Stimulated activated CD8-positive, alpha-beta memory T cell treated with anti-CD3 and anti-CD28 coated beads, Interleukin-15, amount 100 ng/mL, for 4 hours (primary cell): ENCODE results near the gene KIAA0586.
"Not testable (repeated sequence)": the region's sequence is repeated elsewhere in the genome, so short reads cannot be mapped to it uniquely, and the experiment has no call there.

Source experiments
- DNase-seq, 2 donors: peaks; one replicate each; pipeline ENCODE4 v3.0.0-alpha.2; 2020; ENCODE audit warnings: low read depth in 2 of 2

The KIAA0586 gene

DNA sequence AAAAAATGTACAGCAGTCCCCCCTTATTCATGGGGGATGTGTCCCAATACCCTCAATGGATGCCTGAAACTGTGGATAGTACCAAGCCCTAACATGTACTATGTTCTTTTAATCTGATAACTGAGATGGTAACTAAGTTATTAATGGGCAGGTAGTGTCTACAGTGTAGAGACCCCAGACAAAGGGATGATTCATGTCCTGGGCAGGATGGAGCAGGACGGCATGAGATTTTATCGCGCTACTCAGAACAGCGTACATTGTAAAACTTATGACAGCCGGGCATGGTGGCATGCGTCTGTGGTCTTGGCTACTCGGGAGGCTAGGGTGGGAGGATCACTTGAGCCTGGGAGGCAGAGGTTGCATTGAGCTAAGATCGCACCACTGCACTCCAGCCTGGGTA, 37.1 kb downstream of the KIAA0586 start:
- DNase-seq = no peak

DNA sequence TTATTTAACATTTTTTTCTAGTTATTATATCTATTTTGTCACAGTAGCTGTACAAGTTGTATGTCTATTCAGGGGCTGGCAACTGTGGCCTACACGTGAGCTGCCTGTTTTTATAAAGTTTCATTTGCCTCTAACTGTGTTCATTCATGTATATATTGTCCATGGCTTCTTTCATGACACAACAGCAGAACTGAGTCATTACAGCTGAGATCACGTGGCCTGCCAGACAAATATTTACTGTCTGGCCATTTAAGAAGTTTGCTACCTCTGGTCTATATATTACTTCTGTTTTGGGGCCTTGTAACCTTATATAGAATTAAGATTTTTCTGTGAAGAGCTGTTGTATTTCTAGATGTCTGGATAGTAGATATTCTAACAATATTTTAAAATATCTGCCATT, 37.9 kb downstream of the KIAA0586 start:
- no peak for DNase-seq

DNA sequence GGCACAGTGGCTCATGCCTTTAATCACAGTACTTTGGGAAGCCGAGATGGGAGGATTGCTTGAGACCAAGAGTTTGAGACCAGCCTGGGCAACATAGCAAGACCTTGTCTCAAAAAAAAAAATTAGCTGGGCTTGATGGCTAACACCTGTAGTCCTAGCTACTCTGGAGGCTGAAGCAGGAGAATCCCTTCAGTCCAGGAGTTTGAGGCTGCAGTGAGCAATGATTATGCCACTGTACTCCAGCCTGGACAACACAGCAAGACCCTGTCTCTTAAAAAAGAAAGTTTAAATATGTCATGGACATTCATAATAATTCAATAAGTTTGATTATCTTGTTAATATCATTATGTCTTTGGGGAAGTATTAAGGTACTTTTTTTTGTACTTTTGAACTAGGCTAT, 38.9 kb downstream of the KIAA0586 start:
- no peak for DNase-seq

- DNase-seq = no peak
Measured at GRCh38 chr14:58467575-58467974, 40.1 kb downstream of the KIAA0586 start.

- no peak for DNase-seq
Measured at GRCh38 chr14:58469309-58469708, 41.8 kb downstream of the KIAA0586 start.

- no peak for DNase-seq
Measured at GRCh38 chr14:58476320-58476719, 48.8 kb downstream of the KIAA0586 start.

GRCh38 chr14:58477653-58478052, 50.1 kb downstream of the KIAA0586 start:
- no peak for DNase-seq

DNA sequence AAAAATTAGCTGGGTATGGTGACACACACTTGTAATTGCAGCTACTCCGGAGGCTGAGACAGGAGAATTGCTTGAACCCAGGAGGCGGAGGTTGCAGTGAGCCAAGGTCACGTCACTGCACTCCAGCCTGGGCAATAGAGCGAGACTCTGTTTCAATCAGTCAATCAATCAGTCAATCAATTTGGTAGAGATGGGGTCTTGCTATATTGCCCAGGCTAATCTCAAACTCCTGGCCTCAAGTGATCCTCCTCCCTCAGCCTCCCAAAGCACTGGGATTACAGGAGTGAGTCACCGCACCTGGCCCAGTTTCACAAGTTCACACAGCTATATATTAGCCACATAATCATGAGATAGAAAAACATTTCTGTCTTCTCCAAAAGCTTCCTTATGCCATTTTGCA, 50.8 kb downstream of the KIAA0586 start:
- DNase-seq = not testable (repeated sequence)

- DNase-seq = no peak
Measured at GRCh38 chr14:58479975-58480374, 52.5 kb downstream of the KIAA0586 start.

DNA sequence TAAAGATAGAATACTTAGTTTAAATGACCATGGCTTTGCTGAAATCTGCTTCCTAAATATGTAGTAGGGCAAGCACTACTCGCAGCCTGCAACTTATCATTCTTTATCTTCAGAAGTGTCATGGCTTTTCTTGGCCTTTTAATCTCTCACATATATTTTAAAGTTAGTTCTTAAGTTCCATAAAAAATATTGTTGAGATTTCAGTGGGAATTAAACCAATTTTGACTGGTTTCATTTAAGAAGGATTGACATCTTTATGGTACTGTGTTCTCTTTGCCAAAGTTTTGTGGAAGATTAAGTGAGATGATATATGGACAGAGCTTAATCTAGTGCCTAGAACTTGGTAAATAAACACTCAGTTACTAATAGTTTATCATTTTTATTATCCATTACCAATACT, 56.7 kb downstream of the KIAA0586 start:
- DNase-seq = no peak

DNA sequence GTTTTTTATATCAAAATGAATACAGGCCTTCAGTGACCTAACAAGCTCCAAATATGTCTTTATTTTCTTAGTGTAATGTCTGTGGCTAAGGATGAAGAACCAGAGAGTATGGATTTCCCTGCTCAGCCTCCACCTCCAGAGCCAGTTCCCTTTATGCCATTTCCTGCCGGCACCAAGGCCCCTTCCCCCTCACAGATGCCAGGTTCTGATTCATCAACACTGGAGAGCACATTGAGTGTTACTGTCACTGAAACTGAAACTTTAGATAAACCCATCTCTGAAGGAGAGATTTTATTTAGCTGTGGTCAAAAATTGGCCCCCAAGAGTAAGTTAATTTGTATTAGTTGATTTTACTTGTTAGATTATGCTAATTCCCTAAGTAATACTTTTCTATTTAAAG, 61.0 kb downstream of the KIAA0586 start:
- DNase-seq = no peak

GRCh38 chr14:58491593-58491992, 64.1 kb downstream of the KIAA0586 start:
- DNase-seq = no peak

DNA sequence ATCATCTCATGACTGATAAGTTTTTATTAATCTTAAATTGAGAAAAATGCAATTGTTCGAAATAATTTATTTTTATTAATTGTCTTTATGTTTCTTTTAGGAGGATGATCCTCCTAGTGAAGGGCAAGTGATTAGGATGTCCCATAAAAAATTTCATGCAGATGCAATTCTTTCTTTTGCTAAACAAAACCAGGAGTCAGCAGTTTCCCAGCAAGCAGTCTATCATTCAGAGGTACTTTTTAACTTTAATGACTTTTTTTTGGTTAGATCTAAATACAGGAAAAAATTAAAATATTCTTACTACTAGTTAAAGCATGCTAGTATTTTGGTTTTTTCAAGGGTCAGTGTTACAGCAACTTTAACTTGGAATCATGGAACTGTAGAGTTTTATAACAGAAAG, 64.5 kb downstream of the KIAA0586 start:
- DNase-seq = no peak

DNA sequence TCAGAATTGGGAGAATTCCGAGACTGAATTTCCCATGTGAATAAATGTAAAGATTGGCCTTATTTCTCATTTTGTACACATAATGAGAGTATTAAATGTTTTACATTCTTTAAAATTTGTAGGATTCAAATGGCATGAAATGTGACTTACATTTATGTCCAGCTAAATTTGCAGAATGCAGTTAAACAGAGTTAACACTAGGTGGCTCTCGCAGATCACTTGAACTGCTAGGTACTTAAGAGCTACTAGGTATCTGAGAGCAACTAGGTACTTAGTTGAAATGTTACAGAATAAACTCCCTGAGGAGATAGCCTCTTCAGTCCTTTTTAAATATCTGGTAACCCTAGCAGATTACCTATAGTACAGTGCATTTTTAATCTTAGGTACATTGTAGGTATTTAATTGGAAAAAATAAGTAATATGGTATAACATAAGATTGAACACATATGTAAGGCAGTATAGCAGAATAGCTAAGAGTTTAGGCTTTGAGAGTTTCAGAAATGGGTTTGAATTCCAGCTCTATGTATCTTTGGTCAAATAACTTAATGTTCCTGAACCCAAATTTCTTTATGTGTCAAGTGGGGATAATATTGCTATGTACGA, 73.8 kb downstream of the KIAA0586 start:
- DNase-seq = no peak

DNA sequence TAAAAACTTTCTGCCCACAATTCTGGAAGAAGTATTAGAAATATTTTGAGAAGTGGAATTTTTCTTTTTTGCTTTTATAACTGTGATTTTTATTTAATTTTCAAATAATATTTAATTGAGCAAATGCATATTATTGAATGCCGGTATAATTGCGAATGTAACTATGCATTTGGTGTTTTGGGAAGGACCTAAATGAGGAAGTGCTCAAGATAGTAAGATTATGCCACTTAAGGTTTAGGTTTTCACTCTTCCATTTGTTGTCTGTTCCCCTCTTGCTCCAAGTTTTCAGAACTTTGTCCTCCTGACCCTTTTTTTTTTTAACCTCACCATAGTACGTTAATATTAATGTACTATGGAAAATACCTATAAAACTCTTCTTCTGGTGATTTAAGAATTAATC, 85.8 kb downstream of the KIAA0586 start:
- DNase-seq = no peak

DNA sequence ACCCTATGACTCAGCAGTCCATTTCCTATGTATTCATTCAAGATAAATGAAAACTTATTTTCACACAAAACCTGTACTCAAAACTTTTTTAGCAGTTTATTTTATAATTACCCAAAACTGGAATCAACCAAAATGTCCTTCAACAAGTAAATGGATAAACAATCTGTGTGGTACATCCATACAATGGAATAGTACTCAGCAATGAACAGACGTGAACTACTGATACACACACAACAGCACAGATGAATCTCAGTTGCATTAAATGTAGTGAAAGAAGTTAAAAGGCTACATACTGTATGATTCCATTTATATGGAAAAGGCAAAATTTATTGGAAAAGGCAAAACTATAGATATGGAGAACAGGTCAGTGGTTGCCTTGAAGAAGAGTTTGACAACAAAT, 90.1 kb downstream of the KIAA0586 start:
- DNase-seq = no peak

GRCh38 chr14:58525691-58526090, 98.2 kb downstream of the KIAA0586 start:
- DNase-seq = not testable (repeated sequence)

- DNase-seq = no peak
Measured at GRCh38 chr14:58533446-58533845, 105.9 kb downstream of the KIAA0586 start.

DNA sequence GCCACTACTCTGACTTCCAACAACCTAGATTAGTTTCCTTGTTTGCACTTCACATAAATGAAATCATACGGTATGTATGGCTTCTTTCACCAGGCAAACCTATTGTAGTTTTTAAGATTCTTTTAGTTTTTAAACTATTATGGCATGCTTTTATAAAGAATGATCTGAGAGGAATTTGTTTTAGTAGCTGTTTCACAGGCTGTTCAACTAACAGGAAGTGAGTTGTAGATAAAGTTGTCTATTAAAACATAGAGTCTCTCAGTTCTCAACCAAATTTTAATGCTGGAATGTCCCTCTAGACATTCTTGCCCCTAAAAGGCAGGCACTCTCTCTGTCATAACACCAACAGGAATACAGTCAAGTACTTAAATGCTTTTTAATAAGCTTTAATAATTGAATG, 107.5 kb downstream of the KIAA0586 start:
- DNase-seq = no peak

GRCh38 chr14:58537004-58537403, 109.5 kb downstream of the KIAA0586 start:
- DNase-seq = no peak

DNA sequence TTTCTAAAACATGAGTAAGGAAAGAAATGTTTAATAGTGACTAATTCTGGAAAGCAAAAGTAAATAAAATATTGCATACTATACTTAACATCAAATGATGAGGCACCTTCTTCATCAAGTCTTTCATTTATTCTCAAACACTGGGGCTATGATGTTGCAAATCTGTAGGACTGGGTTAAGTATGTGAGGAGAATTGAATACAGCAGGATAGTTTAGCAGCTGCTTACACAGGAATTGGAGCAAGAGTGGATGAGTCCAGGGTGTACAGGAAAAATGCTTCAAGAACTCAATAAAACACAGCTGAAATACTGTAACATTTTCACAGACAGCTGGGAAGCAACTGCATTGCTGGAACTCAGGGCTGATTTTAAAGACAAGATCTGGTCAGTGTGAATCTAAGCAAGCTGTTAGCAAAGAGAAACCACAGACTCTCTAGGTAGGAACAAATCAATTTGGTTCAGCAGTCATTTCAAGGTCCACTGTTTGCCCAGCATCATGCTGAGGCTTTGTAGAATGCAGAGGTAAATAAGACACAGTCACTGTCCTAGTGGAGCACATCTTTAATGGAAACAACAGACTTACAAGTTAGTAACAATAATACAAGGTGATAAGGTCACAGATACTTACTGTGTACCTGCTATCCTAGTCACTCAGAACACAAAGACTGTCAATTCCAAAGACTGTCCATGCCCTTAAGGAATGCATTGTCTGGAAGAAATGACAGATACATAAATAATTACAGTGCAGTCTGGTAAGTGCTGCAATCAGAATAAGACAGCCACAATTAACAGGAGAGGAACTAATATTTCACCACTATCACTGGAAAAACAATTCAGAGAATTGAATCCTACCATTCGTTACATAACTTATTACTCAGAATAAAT, 113.5 kb downstream of the KIAA0586 start:
- DNase-seq = no peak

DNA sequence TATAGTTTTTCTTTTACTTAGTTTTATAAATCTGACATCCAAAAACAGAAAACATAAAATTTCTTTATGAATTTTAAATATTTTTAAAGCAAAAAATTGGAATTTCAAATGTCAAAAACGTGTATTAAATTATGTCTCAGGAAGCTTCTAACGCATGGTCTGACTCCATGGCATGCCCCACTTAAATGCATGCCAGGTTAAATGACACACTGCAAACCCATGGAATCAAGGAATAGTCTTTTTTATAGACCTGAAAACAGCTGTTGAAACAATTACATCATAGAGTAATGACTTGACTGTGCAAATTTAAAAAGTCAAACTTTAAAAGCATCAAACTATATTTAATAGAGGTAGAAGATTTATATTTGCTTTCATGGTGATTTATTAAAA, 114.1 kb downstream of the KIAA0586 start:
- no peak for DNase-seq

DNA sequence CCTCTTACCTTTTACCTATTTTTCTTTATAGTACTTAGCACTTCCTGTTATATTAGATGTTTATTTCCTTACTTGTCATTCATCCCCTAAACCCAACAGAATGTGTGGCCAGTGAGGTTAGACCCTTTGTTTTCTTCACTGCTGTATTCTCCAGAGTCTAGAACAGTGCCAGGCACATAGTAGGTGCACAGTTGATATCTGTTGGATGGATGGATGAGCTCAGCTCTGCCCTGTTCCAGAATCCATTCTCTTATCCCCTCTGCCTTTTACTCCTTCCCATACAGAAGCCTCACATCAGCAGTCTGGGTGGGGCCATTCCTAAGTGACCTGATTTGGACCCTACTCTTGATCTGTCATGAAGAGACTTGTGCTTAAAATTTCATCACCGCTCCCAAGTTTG, 115.7 kb downstream of the KIAA0586 start:
- DNase-seq = no peak

DNA sequence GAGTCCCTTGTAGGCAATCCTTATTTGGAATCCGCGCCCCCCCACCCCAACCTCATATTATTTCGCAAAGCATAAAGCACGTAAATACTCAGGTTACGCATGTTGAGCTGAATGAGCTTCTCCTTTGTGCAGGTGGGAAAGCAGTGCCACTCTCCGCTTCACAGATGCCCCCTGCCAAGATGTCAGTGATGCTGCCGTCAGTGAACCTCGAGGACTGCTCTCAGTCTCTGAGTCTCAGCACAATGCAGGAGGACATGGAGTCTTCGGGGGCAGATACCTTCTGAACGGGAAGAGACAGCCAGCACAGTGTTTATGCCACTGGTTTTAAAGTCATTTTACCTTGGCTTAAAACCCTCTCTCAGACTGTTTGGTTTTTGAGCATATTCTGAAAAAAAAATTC, 120.1 kb downstream of the KIAA0586 start:
- DNase-seq = no peak
